Measurements from ENCODE around the gene RSPH10B2. TPM values are rescaled to one million over a fixed set of nuclear protein-coding genes. Genes with fewer than 3 reads are reported as not detected.

RSPH10B2 gene
- total and polyA plus RNA-seq, 2 experiments from 2014 or later: 0.29 to 1.1 TPM

DNA sequence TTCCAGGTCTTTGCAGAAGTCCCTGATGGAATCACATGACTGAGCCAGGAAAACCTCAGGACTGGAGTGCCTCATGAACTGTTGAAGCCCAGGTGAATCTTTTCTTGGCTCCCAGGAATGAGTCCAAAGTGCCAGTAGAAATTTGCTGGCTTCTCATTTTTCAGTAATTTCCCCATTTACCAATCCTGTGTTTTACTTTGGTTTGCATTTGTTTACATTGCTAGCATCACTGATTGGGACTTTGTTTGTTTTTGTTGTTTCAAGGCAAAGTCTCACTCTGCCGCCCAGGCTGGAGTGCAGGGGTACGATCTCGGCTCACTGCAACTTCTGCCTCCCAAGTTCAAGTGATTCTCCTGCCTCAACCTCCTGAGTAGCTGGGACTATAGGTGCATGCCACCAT is 45.6 kb upstream of the RSPH10B2 start:
- H3K27ac ChIP-seq (ENCODE audit: low read depth): no peak overlapping the region
- H2AFZ ChIP-seq: no peak overlapping the region
- H3K9me2 ChIP-seq (ENCODE audit: insufficient read depth): peaks cover 24% of the 10 kb centered on the region
- H3K4me1 ChIP-seq (ENCODE audit: insufficient read depth): peaks cover 11% of the 10 kb centered on the region; the same call in 1 of the 2 replicates
- H3F3A ChIP-seq (replicated peaks; ENCODE audit: low read depth): 0 out of 2 replicates have a peak, but pooled peaks cover 2% of the 10 kb centered on the region
- H3K36me3 ChIP-seq (ENCODE audit: insufficient read depth): peaks cover 6% of the 10 kb centered on the region; the same call in 1 of the 2 replicates
- Mint-ChIP-seq H3K27me3 (ENCODE audit: insufficient read depth, low read depth, poor library complexity) (peaks cover 13% of the 10 kb centered on the region), H3K4me3 (no peak overlapping the region), H3K27ac (no peak overlapping the region), H3K4me1 (peaks cover 10% of the 10 kb centered on the region), H3K36me3 (ENCODE audit: low read depth) (peaks cover 33% of the 10 kb centered on the region), H3K9me3 (peaks cover 42% of the 10 kb centered on the region)
- H3K27me3 ChIP-seq (ENCODE audit: insufficient read depth): no peaks in the 10 kb centered on the region
- ATAC-seq (no peak), DNase-seq (ENCODE audit: low spot score) (no peak)
- no peak overlapping the region for H3K4me3 ChIP-seq
- H3K4me2 ChIP-seq: no peak overlapping the region
- TF ChIP-seq, protein P1, sequence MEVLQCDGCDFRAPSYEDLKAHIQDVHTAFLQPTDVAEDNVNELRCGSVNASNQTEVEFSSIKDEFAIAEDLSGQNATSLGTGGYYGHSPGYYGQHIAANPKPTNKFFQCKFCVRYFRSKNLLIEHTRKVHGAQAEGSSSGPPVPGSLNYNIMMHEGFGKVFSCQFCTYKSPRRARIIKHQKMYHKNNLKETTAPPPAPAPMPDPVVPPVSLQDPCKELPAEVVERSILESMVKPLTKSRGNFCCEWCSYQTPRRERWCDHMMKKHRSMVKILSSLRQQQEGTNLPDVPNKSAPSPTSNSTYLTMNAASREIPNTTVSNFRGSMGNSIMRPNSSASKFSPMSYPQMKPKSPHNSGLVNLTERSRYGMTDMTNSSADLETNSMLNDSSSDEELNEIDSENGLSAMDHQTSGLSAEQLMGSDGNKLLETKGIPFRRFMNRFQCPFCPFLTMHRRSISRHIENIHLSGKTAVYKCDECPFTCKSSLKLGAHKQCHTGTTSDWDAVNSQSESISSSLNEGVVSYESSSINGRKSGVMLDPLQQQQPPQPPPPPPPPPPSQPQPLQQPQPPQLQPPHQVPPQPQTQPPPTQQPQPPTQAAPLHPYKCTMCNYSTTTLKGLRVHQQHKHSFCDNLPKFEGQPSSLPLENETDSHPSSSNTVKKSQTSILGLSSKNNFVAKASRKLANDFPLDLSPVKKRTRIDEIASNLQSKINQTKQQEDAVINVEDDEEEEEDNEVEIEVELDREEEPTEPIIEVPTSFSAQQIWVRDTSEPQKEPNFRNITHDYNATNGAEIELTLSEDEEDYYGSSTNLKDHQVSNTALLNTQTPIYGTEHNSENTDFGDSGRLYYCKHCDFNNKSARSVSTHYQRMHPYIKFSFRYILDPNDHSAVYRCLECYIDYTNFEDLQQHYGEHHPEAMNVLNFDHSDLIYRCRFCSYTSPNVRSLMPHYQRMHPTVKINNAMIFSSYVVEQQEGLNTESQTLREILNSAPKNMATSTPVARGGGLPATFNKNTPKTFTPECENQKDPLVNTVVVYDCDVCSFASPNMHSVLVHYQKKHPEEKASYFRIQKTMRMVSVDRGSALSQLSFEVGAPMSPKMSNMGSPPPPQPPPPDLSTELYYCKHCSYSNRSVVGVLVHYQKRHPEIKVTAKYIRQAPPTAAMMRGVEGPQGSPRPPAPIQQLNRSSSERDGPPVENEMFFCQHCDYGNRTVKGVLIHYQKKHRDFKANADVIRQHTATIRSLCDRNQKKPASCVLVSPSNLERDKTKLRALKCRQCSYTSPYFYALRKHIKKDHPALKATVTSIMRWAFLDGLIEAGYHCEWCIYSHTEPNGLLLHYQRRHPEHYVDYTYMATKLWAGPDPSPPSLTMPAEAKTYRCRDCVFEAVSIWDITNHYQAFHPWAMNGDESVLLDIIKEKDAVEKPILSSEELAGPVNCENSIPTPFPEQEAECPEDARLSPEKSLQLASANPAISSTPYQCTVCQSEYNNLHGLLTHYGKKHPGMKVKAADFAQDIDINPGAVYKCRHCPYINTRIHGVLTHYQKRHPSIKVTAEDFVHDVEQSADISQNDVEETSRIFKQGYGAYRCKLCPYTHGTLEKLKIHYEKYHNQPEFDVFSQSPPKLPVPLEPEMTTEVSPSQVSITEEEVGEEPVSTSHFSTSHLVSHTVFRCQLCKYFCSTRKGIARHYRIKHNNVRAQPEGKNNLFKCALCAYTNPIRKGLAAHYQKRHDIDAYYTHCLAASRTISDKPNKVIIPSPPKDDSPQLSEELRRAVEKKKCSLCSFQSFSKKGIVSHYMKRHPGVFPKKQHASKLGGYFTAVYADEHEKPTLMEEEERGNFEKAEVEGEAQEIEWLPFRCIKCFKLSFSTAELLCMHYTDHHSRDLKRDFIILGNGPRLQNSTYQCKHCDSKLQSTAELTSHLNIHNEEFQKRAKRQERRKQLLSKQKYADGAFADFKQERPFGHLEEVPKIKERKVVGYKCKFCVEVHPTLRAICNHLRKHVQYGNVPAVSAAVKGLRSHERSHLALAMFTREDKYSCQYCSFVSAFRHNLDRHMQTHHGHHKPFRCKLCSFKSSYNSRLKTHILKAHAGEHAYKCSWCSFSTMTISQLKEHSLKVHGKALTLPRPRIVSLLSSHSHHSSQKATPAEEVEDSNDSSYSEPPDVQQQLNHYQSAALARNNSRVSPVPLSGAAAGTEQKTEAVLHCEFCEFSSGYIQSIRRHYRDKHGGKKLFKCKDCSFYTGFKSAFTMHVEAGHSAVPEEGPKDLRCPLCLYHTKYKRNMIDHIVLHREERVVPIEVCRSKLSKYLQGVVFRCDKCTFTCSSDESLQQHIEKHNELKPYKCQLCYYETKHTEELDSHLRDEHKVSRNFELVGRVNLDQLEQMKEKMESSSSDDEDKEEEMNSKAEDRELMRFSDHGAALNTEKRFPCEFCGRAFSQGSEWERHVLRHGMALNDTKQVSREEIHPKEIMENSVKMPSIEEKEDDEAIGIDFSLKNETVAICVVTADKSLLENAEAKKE (CRISPR knock-in tag; IDR thresholded peaks at IDR 0.05): no peak
- no peak for TF ChIP-seq ZNF114 (CRISPR knock-in tag; IDR thresholded peaks at IDR 0.05)
- TF ChIP-seq STAT1 (IDR thresholded peaks at IDR 0.05; ENCODE audit: unreplicated experiment): no peak
- TF ChIP-seq EZH2 (IDR thresholded peaks at IDR 0.05; ENCODE audit: low read depth, unreplicated experiment): no peak
- TF ChIP-seq, protein P2, sequence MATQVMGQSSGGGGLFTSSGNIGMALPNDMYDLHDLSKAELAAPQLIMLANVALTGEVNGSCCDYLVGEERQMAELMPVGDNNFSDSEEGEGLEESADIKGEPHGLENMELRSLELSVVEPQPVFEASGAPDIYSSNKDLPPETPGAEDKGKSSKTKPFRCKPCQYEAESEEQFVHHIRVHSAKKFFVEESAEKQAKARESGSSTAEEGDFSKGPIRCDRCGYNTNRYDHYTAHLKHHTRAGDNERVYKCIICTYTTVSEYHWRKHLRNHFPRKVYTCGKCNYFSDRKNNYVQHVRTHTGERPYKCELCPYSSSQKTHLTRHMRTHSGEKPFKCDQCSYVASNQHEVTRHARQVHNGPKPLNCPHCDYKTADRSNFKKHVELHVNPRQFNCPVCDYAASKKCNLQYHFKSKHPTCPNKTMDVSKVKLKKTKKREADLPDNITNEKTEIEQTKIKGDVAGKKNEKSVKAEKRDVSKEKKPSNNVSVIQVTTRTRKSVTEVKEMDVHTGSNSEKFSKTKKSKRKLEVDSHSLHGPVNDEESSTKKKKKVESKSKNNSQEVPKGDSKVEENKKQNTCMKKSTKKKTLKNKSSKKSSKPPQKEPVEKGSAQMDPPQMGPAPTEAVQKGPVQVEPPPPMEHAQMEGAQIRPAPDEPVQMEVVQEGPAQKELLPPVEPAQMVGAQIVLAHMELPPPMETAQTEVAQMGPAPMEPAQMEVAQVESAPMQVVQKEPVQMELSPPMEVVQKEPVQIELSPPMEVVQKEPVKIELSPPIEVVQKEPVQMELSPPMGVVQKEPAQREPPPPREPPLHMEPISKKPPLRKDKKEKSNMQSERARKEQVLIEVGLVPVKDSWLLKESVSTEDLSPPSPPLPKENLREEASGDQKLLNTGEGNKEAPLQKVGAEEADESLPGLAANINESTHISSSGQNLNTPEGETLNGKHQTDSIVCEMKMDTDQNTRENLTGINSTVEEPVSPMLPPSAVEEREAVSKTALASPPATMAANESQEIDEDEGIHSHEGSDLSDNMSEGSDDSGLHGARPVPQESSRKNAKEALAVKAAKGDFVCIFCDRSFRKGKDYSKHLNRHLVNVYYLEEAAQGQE (IDR thresholded peaks at IDR 0.05; ENCODE audit: unreplicated experiment): no peak
- TF ChIP-seq, protein P3, sequence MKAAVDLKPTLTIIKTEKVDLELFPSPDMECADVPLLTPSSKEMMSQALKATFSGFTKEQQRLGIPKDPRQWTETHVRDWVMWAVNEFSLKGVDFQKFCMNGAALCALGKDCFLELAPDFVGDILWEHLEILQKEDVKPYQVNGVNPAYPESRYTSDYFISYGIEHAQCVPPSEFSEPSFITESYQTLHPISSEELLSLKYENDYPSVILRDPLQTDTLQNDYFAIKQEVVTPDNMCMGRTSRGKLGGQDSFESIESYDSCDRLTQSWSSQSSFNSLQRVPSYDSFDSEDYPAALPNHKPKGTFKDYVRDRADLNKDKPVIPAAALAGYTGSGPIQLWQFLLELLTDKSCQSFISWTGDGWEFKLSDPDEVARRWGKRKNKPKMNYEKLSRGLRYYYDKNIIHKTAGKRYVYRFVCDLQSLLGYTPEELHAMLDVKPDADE (IDR thresholded peaks at IDR 0.05): no peak
- TF ChIP-seq ZNF331 (CRISPR knock-in tag; IDR thresholded peaks at IDR 0.05; ENCODE audit: low read depth): no peak
- TF ChIP-seq, protein P4, sequence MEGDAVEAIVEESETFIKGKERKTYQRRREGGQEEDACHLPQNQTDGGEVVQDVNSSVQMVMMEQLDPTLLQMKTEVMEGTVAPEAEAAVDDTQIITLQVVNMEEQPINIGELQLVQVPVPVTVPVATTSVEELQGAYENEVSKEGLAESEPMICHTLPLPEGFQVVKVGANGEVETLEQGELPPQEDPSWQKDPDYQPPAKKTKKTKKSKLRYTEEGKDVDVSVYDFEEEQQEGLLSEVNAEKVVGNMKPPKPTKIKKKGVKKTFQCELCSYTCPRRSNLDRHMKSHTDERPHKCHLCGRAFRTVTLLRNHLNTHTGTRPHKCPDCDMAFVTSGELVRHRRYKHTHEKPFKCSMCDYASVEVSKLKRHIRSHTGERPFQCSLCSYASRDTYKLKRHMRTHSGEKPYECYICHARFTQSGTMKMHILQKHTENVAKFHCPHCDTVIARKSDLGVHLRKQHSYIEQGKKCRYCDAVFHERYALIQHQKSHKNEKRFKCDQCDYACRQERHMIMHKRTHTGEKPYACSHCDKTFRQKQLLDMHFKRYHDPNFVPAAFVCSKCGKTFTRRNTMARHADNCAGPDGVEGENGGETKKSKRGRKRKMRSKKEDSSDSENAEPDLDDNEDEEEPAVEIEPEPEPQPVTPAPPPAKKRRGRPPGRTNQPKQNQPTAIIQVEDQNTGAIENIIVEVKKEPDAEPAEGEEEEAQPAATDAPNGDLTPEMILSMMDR (conservative IDR thresholded peaks at IDR 0.05; ENCODE audit: low read depth in 2 of 2): no peak
- TF ChIP-seq POLR2AphosphoS5 (IDR thresholded peaks at IDR 0.05; ENCODE audit: low read depth): no peak
- no peak for TF ChIP-seq NANOG (IDR thresholded peaks at IDR 0.05; ENCODE audit: borderline replicate concordance)
- no peak for TF ChIP-seq EZH2phosphoT487 (IDR thresholded peaks at IDR 0.05; ENCODE audit: unreplicated experiment)
- TF ChIP-seq CREB1 (CRISPR knock-in tag; IDR thresholded peaks at IDR 0.05; ENCODE audit: low read depth): no peak
- TF ChIP-seq JUNB (IDR thresholded peaks at IDR 0.05; ENCODE audit: unreplicated experiment): no peak
- 0 out of 2 replicates have a peak, but pooled peaks cover 4% of the 10 kb centered on the region for H4K20me1 ChIP-seq (replicated peaks; ENCODE audit: insufficient read depth)
- peaks cover 30% of the 10 kb centered on the region for H3K79me2 ChIP-seq (replicated peaks; ENCODE audit: insufficient read depth)

Measured in GM23338 (cell line).